Upper lobe of left lung (tissue), 6 donors: ENCODE results near the gene CSNK2A2. TPM values are rescaled to one million over a fixed set of nuclear protein-coding genes. Genes with fewer than 3 reads are reported as not detected.
A peak's percentile ranks its signal among the peaks of the same experiment; 100 is the strongest.

Experiments used
- ATAC-seq, 2 donors: fragments of 200-7000 bp; cut with Tn5 transposase; one replicate each; pipeline ENCODE4 v1.9.1; 2022; ENCODE audit warnings: mild to moderate bottlenecking in 2 of 2, moderate library complexity in 2 of 2; ENCODE audit not compliant: low FRiP score in 2 of 2
- DNase-seq, 2 donors: peaks; one replicate each; pipeline ENCODE4 v3.0.0-alpha.2; 2019 to 2020
- H3K27ac ChIP-seq, 4 donors: fragments of 200-600 bp; sonication (generic); one replicate each; pipeline ENCODE4 v1.5.1; 2016 to 2019
- H3K27me3 ChIP-seq, 4 donors: fragments of 200-600 bp; sonication (generic); one replicate each; pipeline ENCODE4 v1.5.1; 2017 to 2019
- H3K36me3 ChIP-seq, 4 donors: fragments of 200-600 bp; sonication (generic); one replicate each; pipeline ENCODE4 v1.5.1; 2016 to 2019
- H3K4me1 ChIP-seq, 4 donors: fragments of 200-600 bp; sonication (generic); one replicate each; pipeline ENCODE4 v1.5.1; 2018 to 2019
- H3K4me3 ChIP-seq, 4 donors: fragments of 200-600 bp; sonication (generic); one replicate each; pipeline ENCODE4 v1.5.1; 2017 to 2019; ENCODE audit warnings: mild to moderate bottlenecking in 2 of 4, moderate library complexity in 1 of 4
- H3K9me3 ChIP-seq, 4 donors: fragments of 200-600 bp; sonication (generic); one replicate each; pipeline ENCODE4 v1.5.1; 2018 to 2019
- CTCF ChIP-seq, 6 experiments: fragments of 450-650 bp in 4 of 6; fragments of 200-600 bp in 2 of 6; sonication (generic) in 2 of 6; IDR thresholded peaks; one replicate each; pipeline ENCODE4 v1.5.1; 2016 to 2019; ENCODE audit warnings: antibody characterized with exemption in 6 of 6
- EP300 ChIP-seq, 4 donors: sonication (generic); formaldehyde crosslinking; IDR thresholded peaks; one replicate each; pipeline ENCODE4 v1.5.1; 2017; ENCODE audit warnings: antibody characterized with exemption in 4 of 4, control low read depth in 2 of 4
- POLR2A ChIP-seq, 4 donors: fragments of 450-650 bp; IDR thresholded peaks; one replicate each; pipeline ENCODE4 v1.5.1; 2016 to 2017; ENCODE audit warnings: antibody characterized with exemption in 4 of 4, mild to moderate bottlenecking in 2 of 4
- POLR2AphosphoS5 ChIP-seq, 2 donors: sonication (generic); formaldehyde crosslinking; IDR thresholded peaks; one replicate each; pipeline ENCODE4 v1.5.1; 2017; ENCODE audit warnings: antibody characterized with exemption in 2 of 2
- WGBS, 2 donors: methylation state at CpG; one replicate each; pipeline ENCODE4 v1.1.5; 2017 to 2018; 5-methylcytosine and 5-hydroxymethylcytosine counted together
- total RNA-seq, 6 donors: library from RNA; depleted of rRNA in 4 of 6; stranded (reverse); fragments of >200 nt in 4 of 6; gene quantifications; one replicate each; pipeline versions ENCODE4 v1.1.0 to v1.2.1, GENCODE V29; 2016 to 2021
- donor health status: DM: no; HTN: no; CAD: no; lungs with moderate emphysema.
- donor health status: DM: no; HTN: yes; CAD: no; lungs with severe emphysema.

Gene CSNK2A2
- total RNA-seq, 6 donors from 2014 or later, result 34.7 to 73.9 (median 46.1) TPM

DNA sequence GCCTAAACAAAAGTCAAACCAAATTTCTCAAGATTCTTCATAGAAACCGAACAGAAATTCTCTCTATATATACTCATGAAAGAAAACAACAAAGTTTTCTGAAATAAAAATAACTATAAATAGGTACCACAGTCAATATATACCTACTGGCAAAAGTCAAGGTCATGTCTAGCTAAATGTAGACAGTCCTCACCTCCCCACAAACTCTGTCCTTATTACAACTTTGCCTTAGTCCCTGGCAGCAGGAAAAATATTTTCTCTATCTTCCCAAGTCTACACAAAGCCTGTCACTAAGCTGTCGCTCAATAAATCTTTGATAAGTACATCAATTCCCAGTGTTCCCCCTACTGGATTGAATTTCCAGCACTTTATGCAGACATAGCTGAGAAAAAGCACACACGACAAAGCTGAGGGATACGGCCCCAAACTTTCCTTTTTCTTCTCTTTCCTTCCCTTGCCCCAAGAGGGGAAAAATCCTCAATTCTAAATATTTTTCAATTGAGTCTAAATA, 71.4 kb downstream of the CSNK2A2 start:
- DNase-seq, result no peak
- ATAC-seq, result no peak
- H3K27me3 ChIP-seq, result no peaks in the 10 kb centered on the region
- WGBS, 2 donors, result 45% methylated on average over 4 of the region's 4 CpGs
- H3K36me3 ChIP-seq, result no peaks in the 10 kb centered on the region
- peak overlapping the region in 2 of 4 donors; percentile 5 to 74 for H3K4me3 ChIP-seq
- peak overlapping the region; percentile 2 to 92 (median 38) for H3K27ac ChIP-seq
- H3K9me3 ChIP-seq, result no peaks in the 10 kb centered on the region
- H3K4me1 ChIP-seq, result peaks cover 42 to 71% (median 50%) of the 10 kb centered on the region in 4 donors
- TF ChIP-seq EP300 (IDR thresholded peaks at IDR 0.05) (no peak), POLR2A (IDR thresholded peaks at IDR 0.05) (no peak), CTCF (IDR thresholded peaks at IDR 0.05) (no peak), POLR2AphosphoS5 (IDR thresholded peaks at IDR 0.05) (no peak)

DNA sequence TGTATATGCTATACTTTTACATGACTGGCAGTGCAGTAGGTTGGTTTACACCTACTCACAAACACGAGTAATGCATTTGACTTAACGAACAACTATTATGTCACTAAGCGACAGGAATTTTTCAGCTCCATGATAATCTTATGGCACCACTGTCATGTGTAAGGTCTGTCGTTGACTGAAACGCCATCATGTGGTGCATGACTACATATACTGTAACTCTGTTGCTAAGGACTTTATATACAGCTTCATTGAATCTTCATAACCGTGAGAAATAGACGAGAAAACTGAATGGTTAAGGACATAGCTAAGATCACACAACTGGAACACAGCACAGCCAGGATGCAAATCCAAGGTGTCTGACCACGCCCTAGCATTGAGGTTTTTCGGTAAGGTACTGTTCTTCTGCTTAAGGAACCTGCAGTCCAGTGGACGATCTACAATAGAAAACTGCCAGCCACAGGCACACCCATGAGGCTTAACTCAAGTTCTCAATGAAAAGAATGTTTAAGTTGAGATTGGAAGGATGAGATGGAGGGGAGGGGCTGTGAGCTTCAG, 72.0 kb downstream of the CSNK2A2 start:
- TF ChIP-seq CTCF (IDR thresholded peaks at IDR 0.05) (no peak), EP300 (IDR thresholded peaks at IDR 0.05) (no peak), POLR2AphosphoS5 (IDR thresholded peaks at IDR 0.05) (no peak), POLR2A (IDR thresholded peaks at IDR 0.05) (no peak)
- Histone ChIP-seq H3K27me3 (no peaks in the 10 kb centered on the region), H3K27ac (peak overlapping the region in 1 of 4 donors; percentile 2), H3K4me1 (peaks cover 49 to 77% (median 56%) of the 10 kb centered on the region in 4 donors), H3K9me3 (no peaks in the 10 kb centered on the region), H3K4me3 (no peak overlapping the region), H3K36me3 (no peaks in the 10 kb centered on the region)
- 59 to 64% methylated on average over 10 of the region's 10 CpGs for WGBS, 2 donors
- DNase-seq (no peak), ATAC-seq (no peak)

- Histone ChIP-seq H3K27me3 (no peaks in the 10 kb centered on the region), H3K27ac (no peak overlapping the region), H3K4me1 (peaks cover 55 to 81% (median 64%) of the 10 kb centered on the region in 4 donors), H3K9me3 (no peaks in the 10 kb centered on the region), H3K36me3 (no peaks in the 10 kb centered on the region), H3K4me3 (no peak overlapping the region)
- TF ChIP-seq EP300 (IDR thresholded peaks at IDR 0.05) (no peak), CTCF (IDR thresholded peaks at IDR 0.05) (no peak), POLR2A (IDR thresholded peaks at IDR 0.05) (no peak), POLR2AphosphoS5 (IDR thresholded peaks at IDR 0.05) (no peak)
- ATAC-seq, result no peak
- WGBS, 2 donors, result 77 to 80% methylated on average over 4 of the region's 4 CpGs
- DNase-seq, result no peak
These were observed 72.9 kb downstream of the CSNK2A2 start for GRCh38 chr16:58125041-58125440.

DNA sequence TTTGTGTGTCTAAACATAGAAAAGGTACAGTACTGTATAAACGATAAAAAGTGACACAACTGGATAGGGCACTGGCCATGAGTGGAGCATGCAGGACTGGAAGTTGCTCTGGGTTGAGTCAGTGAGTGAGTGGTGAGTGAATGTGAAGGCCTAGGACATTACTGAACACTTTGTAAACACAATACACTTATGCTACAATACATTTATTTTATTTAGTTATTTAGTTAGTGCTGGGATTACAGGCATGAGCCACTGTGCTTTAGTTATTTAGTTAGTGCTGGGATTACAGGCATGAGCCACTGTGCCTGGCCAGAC, 73.3 kb downstream of the CSNK2A2 start:
- Histone ChIP-seq H3K27me3 (no peaks in the 10 kb centered on the region), H3K27ac (no peak overlapping the region), H3K36me3 (no peaks in the 10 kb centered on the region), H3K4me3 (no peak overlapping the region), H3K4me1 (peaks cover 58 to 81% (median 66%) of the 10 kb centered on the region in 4 donors), H3K9me3 (no peaks in the 10 kb centered on the region)
- TF ChIP-seq POLR2A (IDR thresholded peaks at IDR 0.05) (no peak), CTCF (IDR thresholded peaks at IDR 0.05) (no peak), POLR2AphosphoS5 (IDR thresholded peaks at IDR 0.05) (no peak), EP300 (IDR thresholded peaks at IDR 0.05) (no peak)
- ATAC-seq (no peak), DNase-seq (peak in 1 of 2 donors; percentile 34)
- 48 to 55% methylated on average over 1 of the region's 1 CpG for WGBS, 2 donors
